DOHH2 (cell line): Measurements from ENCODE around the gene CST3.
"Not testable (repeated sequence)": the region's sequence is repeated elsewhere in the genome, so short reads cannot be mapped to it uniquely, and the experiment has no call there.

Experiments used
- H3F3A ChIP-seq: fragments of 200-600 bp; sonication (generic), shearing (Covaris generic); 2 replicates; pipeline ENCODE4 v1.6.0; 2016; ENCODE audit warnings: antibody characterized with exemption, mild to moderate bottlenecking; ENCODE audit not compliant: control insufficient read depth, insufficient read depth
- H3K27ac ChIP-seq: fragments of 200-600 bp; sonication (generic); 2 replicates; pipeline ENCODE4 v1.5.1; 2014; ENCODE audit warnings: low read depth, mild to moderate bottlenecking, low read length, moderate library complexity
- H3K27me3 ChIP-seq: fragments of 200-600 bp; sonication (generic); 2 replicates; pipeline ENCODE4 v1.6.1; 2014; ENCODE audit warnings: mild to moderate bottlenecking, low read length, mixed read lengths; ENCODE audit not compliant: control insufficient read depth
- H3K36me3 ChIP-seq: fragments of 200-600 bp; sonication (generic); 2 replicates; pipeline ENCODE4 v1.6.1; 2014; ENCODE audit warnings: mild to moderate bottlenecking, low read length, moderate library complexity, mixed read lengths; ENCODE audit not compliant: control insufficient read depth
- H3K4me1 ChIP-seq: fragments of 200-600 bp; sonication (generic); 2 replicates; pipeline ENCODE4 v1.6.1; 2014; ENCODE audit warnings: mild to moderate bottlenecking, low read length, mixed read lengths; ENCODE audit not compliant: control insufficient read depth
- H3K4me2 ChIP-seq: fragments of 200-600 bp; sonication (generic); 2 replicates; pipeline ENCODE4 v1.6.0; 2014; ENCODE audit warnings: mild to moderate bottlenecking, low read length, moderate library complexity
- H3K4me3 ChIP-seq: fragments of 200-600 bp; sonication (generic); 2 replicates; pipeline ENCODE4 v1.5.1; 2014; ENCODE audit warnings: mild to moderate bottlenecking, low read length, mixed read lengths
- H3K79me2 ChIP-seq: fragments of 200-600 bp; sonication (generic); 2 replicates; pipeline ENCODE4 v1.6.1; 2014; ENCODE audit warnings: mild to moderate bottlenecking, low read length, mixed read lengths; ENCODE audit not compliant: control insufficient read depth
- H3K9me2 ChIP-seq: fragments of 200-600 bp; sonication (generic); replicated peaks from 2 replicates; pipeline ENCODE4 v1.6.1; 2014; ENCODE audit warnings: mild to moderate bottlenecking, low read length, mixed read lengths; ENCODE audit not compliant: control insufficient read depth
- H3K9me3 ChIP-seq: fragments of 200-600 bp; sonication (generic); 2 replicates; pipeline ENCODE4 v1.6.1; 2014; ENCODE audit warnings: antibody characterized with exemption, low read length, mixed read lengths; ENCODE audit not compliant: control insufficient read depth, insufficient read depth
- H4K20me1 ChIP-seq: fragments of 200-600 bp; sonication (generic); 2 replicates; pipeline ENCODE4 v1.6.0; 2014; ENCODE audit warnings: low read depth, mild to moderate bottlenecking, antibody characterized with exemption, low read length, moderate library complexity; ENCODE audit not compliant: control insufficient read depth, insufficient read depth
- EZH2phosphoT487 ChIP-seq: fragments of 200-600 bp; sonication (generic); IDR thresholded peaks from 2 replicates; pipeline ENCODE4 v1.6.1; 2017; ENCODE audit warnings: borderline replicate concordance, mild to moderate bottlenecking, antibody characterized with exemption, low read length, moderate library complexity, mixed read lengths
- TF ChIP-seq, protein P1 (sequence below): fragments of 200-600 bp; sonication (generic); IDR thresholded peaks from one replicate; pipeline ENCODE4 v1.5.1; 2014; ENCODE audit warnings: antibody characterized with exemption, mild to moderate bottlenecking, low read depth, low read length; ENCODE audit not compliant: poor library complexity, severe bottlenecking

CST3 gene

DNA sequence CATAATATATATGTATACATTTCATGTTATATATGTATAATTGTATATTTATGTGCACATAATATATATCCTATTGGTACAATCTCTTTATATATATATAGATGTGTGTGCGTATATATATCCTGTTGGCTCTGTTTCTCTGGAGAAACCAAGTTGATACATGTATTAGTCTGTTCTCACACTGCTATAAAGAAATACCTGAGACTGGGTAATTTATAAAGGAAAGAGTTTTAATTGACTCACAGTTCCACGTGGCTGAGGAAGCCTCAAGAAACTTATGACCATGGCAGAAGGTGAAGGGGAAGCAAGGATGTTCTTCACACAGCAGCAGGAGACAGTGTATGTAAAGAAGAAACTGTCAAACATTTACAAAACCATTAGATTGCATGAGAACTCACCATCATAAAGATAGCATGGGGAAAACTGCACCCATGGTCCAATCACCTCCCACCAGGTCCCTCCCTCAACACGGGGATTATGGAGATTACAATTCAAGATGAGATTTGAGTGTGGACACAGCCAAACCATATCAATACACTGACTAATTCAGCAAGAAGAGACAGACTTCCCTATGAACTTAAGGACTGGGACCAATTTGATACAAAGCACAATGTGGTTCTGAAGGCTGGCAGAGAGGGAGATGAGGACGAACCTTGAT is 14.0 kb downstream of the CST3 start:
- Histone ChIP-seq H3K4me3 (no peak overlapping the region), H3K9me2 (no peaks in the 10 kb centered on the region), H3K9me3 (no peaks in the 10 kb centered on the region), H4K20me1 (no peaks in the 10 kb centered on the region), H3K36me3 (no peaks in the 10 kb centered on the region), H3K4me2 (no peak overlapping the region), H3K27ac (no peak overlapping the region), H3K4me1 (no peaks in the 10 kb centered on the region), H3K27me3 (peaks cover 3% of the 10 kb centered on the region; the same call in 1 of the 2 replicates), H3K79me2 (no peaks in the 10 kb centered on the region), H3F3A (no peaks in the 10 kb centered on the region)
- TF ChIP-seq, protein P1, sequence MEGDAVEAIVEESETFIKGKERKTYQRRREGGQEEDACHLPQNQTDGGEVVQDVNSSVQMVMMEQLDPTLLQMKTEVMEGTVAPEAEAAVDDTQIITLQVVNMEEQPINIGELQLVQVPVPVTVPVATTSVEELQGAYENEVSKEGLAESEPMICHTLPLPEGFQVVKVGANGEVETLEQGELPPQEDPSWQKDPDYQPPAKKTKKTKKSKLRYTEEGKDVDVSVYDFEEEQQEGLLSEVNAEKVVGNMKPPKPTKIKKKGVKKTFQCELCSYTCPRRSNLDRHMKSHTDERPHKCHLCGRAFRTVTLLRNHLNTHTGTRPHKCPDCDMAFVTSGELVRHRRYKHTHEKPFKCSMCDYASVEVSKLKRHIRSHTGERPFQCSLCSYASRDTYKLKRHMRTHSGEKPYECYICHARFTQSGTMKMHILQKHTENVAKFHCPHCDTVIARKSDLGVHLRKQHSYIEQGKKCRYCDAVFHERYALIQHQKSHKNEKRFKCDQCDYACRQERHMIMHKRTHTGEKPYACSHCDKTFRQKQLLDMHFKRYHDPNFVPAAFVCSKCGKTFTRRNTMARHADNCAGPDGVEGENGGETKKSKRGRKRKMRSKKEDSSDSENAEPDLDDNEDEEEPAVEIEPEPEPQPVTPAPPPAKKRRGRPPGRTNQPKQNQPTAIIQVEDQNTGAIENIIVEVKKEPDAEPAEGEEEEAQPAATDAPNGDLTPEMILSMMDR = no peak
- TF ChIP-seq EZH2phosphoT487 = no peak

DNA sequence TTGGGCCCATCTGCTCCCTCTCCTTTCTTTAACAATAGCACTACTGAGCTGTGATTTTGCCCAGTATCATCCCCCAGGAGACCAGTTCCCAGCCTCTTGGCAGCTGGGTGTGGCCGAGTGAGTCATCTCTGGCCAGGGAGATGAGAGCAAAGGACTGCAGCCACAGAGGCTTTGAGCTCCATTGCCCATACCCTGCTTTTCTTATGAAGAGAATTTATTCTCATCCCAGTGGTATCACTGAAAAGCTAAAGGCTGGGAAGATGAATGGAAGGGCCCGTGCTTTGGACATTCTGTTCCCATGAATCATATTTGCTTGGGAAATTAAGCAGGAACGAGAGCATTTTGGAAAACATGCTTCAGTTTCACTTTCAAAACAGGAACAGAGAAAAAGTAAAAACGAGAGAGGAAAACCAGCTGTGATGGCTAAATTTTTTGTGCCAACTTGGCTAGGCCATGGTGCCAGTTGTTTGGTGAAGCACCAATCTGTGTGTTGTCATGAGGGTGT is 14.9 kb downstream of the CST3 start:
- no peak overlapping the region for H3K4me3 ChIP-seq
- no peaks in the 10 kb centered on the region for H3K79me2 ChIP-seq
- H3K4me2 ChIP-seq = no peak overlapping the region
- no peaks in the 10 kb centered on the region for H3F3A ChIP-seq
- H3K36me3 ChIP-seq = no peaks in the 10 kb centered on the region
- no peaks in the 10 kb centered on the region for H3K4me1 ChIP-seq
- H3K9me3 ChIP-seq = no peaks in the 10 kb centered on the region
- H3K27ac ChIP-seq = no peak overlapping the region
- no peaks in the 10 kb centered on the region for H3K9me2 ChIP-seq
- no peaks in the 10 kb centered on the region for H3K27me3 ChIP-seq
- TF ChIP-seq, protein P1 = no peak
- TF ChIP-seq EZH2phosphoT487 = no peak
- no peaks in the 10 kb centered on the region for H4K20me1 ChIP-seq

DNA sequence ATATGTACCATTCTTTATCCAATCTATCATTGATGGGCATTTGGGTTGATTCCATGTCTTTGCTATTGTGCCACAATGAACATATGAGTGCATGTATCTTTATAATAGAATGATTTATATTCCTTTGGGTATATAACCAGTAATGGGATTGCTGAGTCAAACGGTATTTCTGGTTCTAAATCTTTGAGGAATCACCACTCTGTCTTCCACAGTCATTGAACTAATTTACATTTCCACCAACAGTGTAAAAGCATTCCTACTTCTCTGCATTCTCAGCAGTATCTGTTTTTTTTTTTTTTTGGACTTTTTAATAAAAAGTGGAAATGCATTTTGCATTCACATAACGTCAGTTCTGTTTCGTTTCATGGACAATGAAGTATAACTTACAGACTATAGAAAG is 15.4 kb downstream of the CST3 start:
- not testable (repeated sequence) for H3K9me3 ChIP-seq, H3K4me2 ChIP-seq, H3F3A ChIP-seq, H3K4me1 ChIP-seq, H3K36me3 ChIP-seq, H3K27ac ChIP-seq, H3K4me3 ChIP-seq, H3K79me2 ChIP-seq, H3K27me3 ChIP-seq, H4K20me1 ChIP-seq, H3K9me2 ChIP-seq

DNA sequence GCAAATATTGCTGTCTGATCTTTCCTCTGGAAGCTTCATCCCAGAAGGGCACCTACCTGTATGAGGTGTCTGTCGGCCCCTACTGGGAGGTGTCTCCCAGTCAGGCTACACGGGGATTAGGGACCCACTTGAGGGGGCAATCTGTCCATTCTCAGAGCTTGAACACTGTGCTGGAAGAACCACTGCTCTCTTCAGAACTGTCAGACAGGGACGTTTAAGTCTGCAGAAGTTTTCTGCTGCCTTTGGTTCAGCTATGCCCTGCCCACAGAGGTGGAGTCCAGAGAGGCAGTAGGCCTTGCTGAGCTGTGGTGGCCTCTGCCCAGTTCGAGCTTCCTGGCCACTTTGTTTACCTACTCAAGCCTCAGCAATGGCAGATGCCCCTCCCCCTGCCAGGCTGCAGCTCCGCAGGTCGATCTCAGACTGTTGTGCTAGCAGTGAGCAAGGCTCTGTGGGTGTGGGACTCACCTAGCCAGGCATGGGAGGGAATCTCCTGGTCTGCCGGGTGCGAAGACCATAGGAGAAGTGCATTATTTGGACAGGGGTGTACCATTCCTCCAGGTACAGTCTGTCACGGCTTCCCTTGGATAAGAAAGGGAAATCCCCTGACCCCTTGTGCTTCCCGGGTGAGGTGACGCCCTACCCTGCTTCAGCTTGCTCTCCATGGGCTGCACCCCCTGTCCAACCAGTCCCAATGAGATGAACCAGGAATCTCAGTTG is 16.9 kb downstream of the CST3 start:
- not testable (repeated sequence) for H3K9me2 ChIP-seq, H3F3A ChIP-seq, H3K36me3 ChIP-seq, H3K4me2 ChIP-seq, H4K20me1 ChIP-seq, H3K27ac ChIP-seq, H3K4me1 ChIP-seq, H3K27me3 ChIP-seq, H3K79me2 ChIP-seq, H3K9me3 ChIP-seq, H3K4me3 ChIP-seq
